Upper lobe of left lung (tissue), 4 donors: ENCODE data around the gene CR1L.

Experiments used
- CTCF ChIP-seq, 6 experiments: fragments of 450-650 bp in 4 of 6; fragments of 200-600 bp in 2 of 6; sonication (generic) in 2 of 6; IDR thresholded peaks; one replicate each; pipeline ENCODE4 v1.5.1; 2016 to 2019; ENCODE audit warnings: antibody characterized with exemption in 6 of 6
- EP300 ChIP-seq, 4 donors: sonication (generic); formaldehyde crosslinking; IDR thresholded peaks; one replicate each; pipeline ENCODE4 v1.5.1; 2017; ENCODE audit warnings: antibody characterized with exemption in 4 of 4, control low read depth in 2 of 4
- POLR2A ChIP-seq, 4 donors: fragments of 450-650 bp; IDR thresholded peaks; one replicate each; pipeline ENCODE4 v1.5.1; 2016 to 2017; ENCODE audit warnings: antibody characterized with exemption in 4 of 4, mild to moderate bottlenecking in 2 of 4
- POLR2AphosphoS5 ChIP-seq, 2 donors: sonication (generic); formaldehyde crosslinking; IDR thresholded peaks; one replicate each; pipeline ENCODE4 v1.5.1; 2017; ENCODE audit warnings: antibody characterized with exemption in 2 of 2

DNA sequence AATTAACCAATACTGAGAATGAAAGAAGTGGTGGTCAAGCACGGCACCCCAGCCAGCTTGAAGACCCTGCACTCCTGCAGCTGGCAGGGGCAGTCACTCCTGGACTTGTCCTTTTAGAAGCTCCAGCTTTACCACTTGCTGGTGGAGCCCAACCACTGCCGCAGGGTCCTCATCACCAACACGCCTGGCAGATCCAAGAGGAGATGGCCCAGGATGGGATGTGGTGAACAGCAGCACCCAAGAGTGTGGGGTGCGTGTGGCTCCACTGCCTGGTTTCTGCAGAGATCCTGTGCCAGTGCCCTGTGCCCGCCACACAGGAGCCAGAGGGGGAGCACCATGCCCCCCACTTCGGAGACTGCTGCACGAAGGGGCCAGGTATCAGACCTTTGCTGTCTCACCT, 13.5 kb downstream of the CR1L start:
- TF ChIP-seq CTCF (IDR thresholded peaks at IDR 0.05) (no peak), POLR2A (IDR thresholded peaks at IDR 0.05) (no peak), POLR2AphosphoS5 (IDR thresholded peaks at IDR 0.05) (no peak), EP300 (IDR thresholded peaks at IDR 0.05) (no peak)
